ENCODE measurements around the gene CLEC2B. TPM values are rescaled to one million over a fixed set of nuclear protein-coding genes. Genes with fewer than 3 reads are reported as not detected.

The CLEC2B gene
- polyA plus RNA-seq (2011; rRNA removed) (1.4 and 2.1 TPM in 2 replicates), polyA minus RNA-seq (2011; rRNA and poly(A)+ RNA removed) (0.61 TPM in 1 of 2 replicates, not detected in the other)

- peak; percentile 56 for DNase-seq (ENCODE audit: low read depth, low spot score)
- TF ChIP-seq CTCF (IDR thresholded peaks at IDR 0.05; ENCODE audit: low read depth, low read length): no peak
- H3K4me3 ChIP-seq (ENCODE audit: low read depth, low read length): peak within 1 kb of the TSS; percentile 54
- no peaks in the 10 kb centered on the region for H3K9me3 ChIP-seq (ENCODE audit: control insufficient read depth, insufficient read depth, low read length)
- ChIA-PET CTCF (interaction anchor here (1.9 kb wide), 1 partner anchor 119 kb away, joined by 11 read pairs; no protein-coding TSS in a partner anchor), POLR2A (interaction anchor here (0.5 kb wide), 1 partner anchor 163 kb away, joined by 5 read pairs; no protein-coding TSS in a partner anchor)
- peak within 1 kb of the TSS; percentile 54 for H3K27ac ChIP-seq (ENCODE audit: low read depth, low read length)
- no peaks in the 10 kb centered on the region for H3K27me3 ChIP-seq (ENCODE audit: control insufficient read depth, insufficient read depth, low read length)
Measured at GRCh38 chr12:9869307-9870161, at the start of gene CLEC2B. Gene CLEC2B, minus strand, starts transcription at chr12:9869354.

- Histone ChIP-seq H3K4me3 (ENCODE audit: low read depth, low read length) (no peak overlapping the region), H3K27me3 (ENCODE audit: control insufficient read depth, insufficient read depth, low read length) (no peaks in the 10 kb centered on the region), H3K27ac (ENCODE audit: low read depth, low read length) (no peak overlapping the region), H3K9me3 (ENCODE audit: control insufficient read depth, insufficient read depth, low read length) (peaks cover 7% of the 10 kb centered on the region)
- no peak for TF ChIP-seq CTCF (IDR thresholded peaks at IDR 0.05; ENCODE audit: low read depth, low read length)
- ChIA-PET POLR2A (no interaction called here), CTCF (no interaction called here)
- DNase-seq (ENCODE audit: low read depth, low spot score): no peak
Measured at GRCh38 chr12:9911708-9912107, 42.6 kb upstream of the CLEC2B start.

GRCh38 chr12:9910716-9911421, 41.7 kb upstream of the CLEC2B start:
- POLR2A ChIA-PET: no interaction called here
- H3K9me3 ChIP-seq (ENCODE audit: control insufficient read depth, insufficient read depth, low read length): peaks cover 7% of the 10 kb centered on the region
- peaks cover 2% of the 10 kb centered on the region for H3K27me3 ChIP-seq (ENCODE audit: control insufficient read depth, insufficient read depth, low read length)
- TF ChIP-seq CTCF (IDR thresholded peaks at IDR 0.05; ENCODE audit: low read depth, low read length): no peak
- no peak overlapping the region for H3K4me3 ChIP-seq (ENCODE audit: low read depth, low read length)
- no peak overlapping the region for H3K27ac ChIP-seq (ENCODE audit: low read depth, low read length)
- no peak for DNase-seq (ENCODE audit: low read depth, low spot score)
- CTCF ChIA-PET: no interaction called here

- ChIA-PET POLR2A (no interaction called here), CTCF (interaction anchor here (1.3 kb wide), 1 partner anchor 159 kb away, joined by 5 read pairs; no protein-coding TSS in a partner anchor)
- H3K27me3 ChIP-seq (ENCODE audit: control insufficient read depth, insufficient read depth, low read length): peaks cover 2% of the 10 kb centered on the region
- no peak for TF ChIP-seq CTCF (IDR thresholded peaks at IDR 0.05; ENCODE audit: low read depth, low read length)
- no peak for DNase-seq (ENCODE audit: low read depth, low spot score)
- H3K9me3 ChIP-seq (ENCODE audit: control insufficient read depth, insufficient read depth, low read length): peaks cover 7% of the 10 kb centered on the region
- H3K4me3 ChIP-seq (ENCODE audit: low read depth, low read length): no peak overlapping the region
- H3K27ac ChIP-seq (ENCODE audit: low read depth, low read length): no peak overlapping the region
Measured at GRCh38 chr12:9909724-9910123, 40.6 kb upstream of the CLEC2B start.

Data from AG04450 (cell line).